Trophoblast cell (in vitro differentiated cells and primary cell): ENCODE results near the gene IL17RE.

Source experiments
- DNase-seq, 2 donors: peaks; one replicate each; pipeline ENCODE4 v3.0.0-alpha.2; 2016
- H2AFZ ChIP-seq: 2 replicates; pipeline ENCODE4 v1.6.1; 2013; ENCODE audit warnings: low read length, moderate library complexity, mild to moderate bottlenecking; ENCODE audit not compliant: insufficient read depth, poor library complexity
- H2AK5ac ChIP-seq: 2 replicates; pipeline ENCODE4 v1.6.1; 2013; ENCODE audit warnings: mild to moderate bottlenecking, low read length
- H2BK120ac ChIP-seq: 2 replicates; pipeline ENCODE4 v1.6.1; 2013; ENCODE audit warnings: low read length, mild to moderate bottlenecking, moderate library complexity; ENCODE audit not compliant: insufficient read depth, poor library complexity
- H2BK12ac ChIP-seq: 2 replicates; pipeline ENCODE4 v1.6.1; 2013; ENCODE audit warnings: mild to moderate bottlenecking, low read length, moderate library complexity
- H2BK5ac ChIP-seq: 2 replicates; pipeline ENCODE4 v1.6.1; 2013; ENCODE audit warnings: low read length, low read depth, moderate library complexity, mild to moderate bottlenecking; ENCODE audit not compliant: poor library complexity
- H3K14ac ChIP-seq: 2 replicates; pipeline ENCODE4 v1.6.1; 2013; ENCODE audit warnings: mild to moderate bottlenecking, low read length
- H3K18ac ChIP-seq: 2 replicates; pipeline ENCODE4 v1.6.1; 2013; ENCODE audit warnings: mild to moderate bottlenecking, low read length
- H3K23ac ChIP-seq: 2 replicates; pipeline ENCODE4 v1.6.1; 2013; ENCODE audit warnings: low read length
- H3K27ac ChIP-seq: 2 replicates; pipeline ENCODE4 v1.5.1; 2013; ENCODE audit warnings: low read depth, mild to moderate bottlenecking, inconsistent platforms, low read length, moderate library complexity
- H3K27me3 ChIP-seq: 2 replicates; pipeline ENCODE4 v1.6.1; 2013; ENCODE audit warnings: inconsistent platforms, mild to moderate bottlenecking, low read length, moderate library complexity; ENCODE audit not compliant: insufficient read depth
- H3K36me3 ChIP-seq, 2 experiments: 1 replicate in 1 of 2; 2 replicates in 1 of 2; pipeline ENCODE4 v1.6.1; 2013; ENCODE audit warnings: low read length in 2 of 2, mild to moderate bottlenecking in 2 of 2, moderate library complexity in 1 of 2; ENCODE audit not compliant: insufficient read depth in 2 of 2, control insufficient read depth in 1 of 2
- H3K4ac ChIP-seq: 2 replicates; pipeline ENCODE4 v1.6.1; 2013; ENCODE audit warnings: low read depth, mild to moderate bottlenecking, low read length, moderate library complexity
- H3K4me1 ChIP-seq, 2 experiments: 1 replicate in 1 of 2; 2 replicates in 1 of 2; pipeline ENCODE4 v1.6.1; 2013; ENCODE audit warnings: low read length in 2 of 2, mild to moderate bottlenecking in 2 of 2, moderate library complexity in 1 of 2; ENCODE audit not compliant: insufficient read depth in 2 of 2, control insufficient read depth in 1 of 2
- H3K4me2 ChIP-seq: 2 replicates; pipeline ENCODE4 v1.6.1; 2013; ENCODE audit warnings: inconsistent platforms, mild to moderate bottlenecking, low read length, moderate library complexity
- H3K4me3 ChIP-seq: 2 replicates; pipeline ENCODE4 v1.5.1; 2013; ENCODE audit warnings: mild to moderate bottlenecking, low read depth, low read length, inconsistent platforms
- H3K79me1 ChIP-seq: one replicate; pipeline ENCODE4 v1.6.1; 2013; ENCODE audit warnings: low read length
- H3K79me2 ChIP-seq: 2 replicates; pipeline ENCODE4 v1.6.1; 2013; ENCODE audit warnings: low read length, mild to moderate bottlenecking; ENCODE audit not compliant: control insufficient read depth, insufficient read depth, poor library complexity
- H3K9ac ChIP-seq: 2 replicates; pipeline ENCODE4 v1.6.1; 2013; ENCODE audit warnings: mild to moderate bottlenecking, low read length
- H3K9me3 ChIP-seq: 2 replicates; pipeline ENCODE4 v1.6.1; 2013; ENCODE audit warnings: low read depth, mild to moderate bottlenecking, control low read depth, inconsistent platforms, low read length; ENCODE audit not compliant: insufficient read depth
- H4K12ac ChIP-seq: 2 replicates; pipeline ENCODE4 v1.6.1; 2013; ENCODE audit warnings: low read depth, mild to moderate bottlenecking, low read length, moderate library complexity
- H4K8ac ChIP-seq: 2 replicates; pipeline ENCODE4 v1.6.1; 2013; ENCODE audit warnings: low read depth, mild to moderate bottlenecking, low read length, moderate library complexity
- H4K91ac ChIP-seq: one replicate; pipeline ENCODE4 v1.6.1; 2013; ENCODE audit warnings: low read depth, mild to moderate bottlenecking, low read length, moderate library complexity
- WGBS: extraction: QIAGEN DNeasy Blood & Tissue Kit; methylation state at CpG from one replicate; pipeline ENCODE4 v1.1.7; 2013; ENCODE audit warnings: missing lambda C conversion rate; ENCODE audit not compliant: insufficient read length, insufficient coverage; ENCODE audit errors: extremely low coverage; 5-methylcytosine and 5-hydroxymethylcytosine counted together

IL17RE gene

DNA sequence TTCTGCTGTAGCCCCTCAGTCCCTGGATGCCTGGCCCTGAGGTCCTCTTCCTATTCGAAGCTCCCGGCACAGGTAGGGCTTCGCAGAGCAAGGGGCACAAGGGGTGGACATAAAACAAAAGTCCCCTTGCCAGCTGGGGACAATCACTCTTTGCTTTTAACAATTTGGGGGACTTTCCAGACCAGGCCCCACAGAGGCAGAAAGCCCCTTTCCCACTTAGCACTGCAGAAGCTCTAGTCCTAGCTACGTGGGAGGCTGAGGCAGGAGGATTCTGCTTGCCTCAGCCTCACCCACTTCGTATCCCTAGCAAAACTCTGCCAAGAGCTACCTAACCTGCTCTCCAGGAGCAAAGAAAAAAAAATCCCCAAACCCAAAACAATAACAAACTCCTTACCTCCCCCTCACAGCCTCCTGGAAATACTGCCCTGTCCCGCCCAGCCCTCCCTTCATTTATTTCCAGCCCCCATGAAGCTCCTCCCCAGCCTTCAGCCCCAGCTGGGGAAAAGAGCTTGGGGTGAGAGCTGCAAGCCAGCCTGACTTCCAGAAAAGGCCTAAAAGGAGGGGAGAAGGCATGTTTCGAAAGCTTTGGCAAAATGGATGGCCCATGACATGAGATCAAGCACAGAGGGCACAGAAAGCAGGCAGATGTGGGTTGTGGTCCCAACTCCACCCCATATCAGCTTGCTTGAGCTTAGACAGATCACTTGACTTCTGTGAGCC lies 22.7 kb upstream of the IL17RE start, which contains the start of gene CIDEC:
TSS of gene CIDEC (minus strand) at position 424 of the 720 bp plus-strand sequence. CDS start 1,767 bp downstream, outside the sequence.
- Histone ChIP-seq H3K4me3 (no peak within 1 kb of the TSS), H4K8ac (no peak within 1 kb of the TSS), H2AK5ac (no peak within 1 kb of the TSS), H2AFZ (no peak within 1 kb of the TSS), H3K9ac (no peak within 1 kb of the TSS), H2BK120ac (no peak within 1 kb of the TSS), H3K27me3 (no peaks in the 10 kb centered on the region), H3K23ac (no peak within 1 kb of the TSS), H2BK12ac (no peak within 1 kb of the TSS), H4K91ac (no peak within 1 kb of the TSS), H3K14ac (no peak within 1 kb of the TSS), H3K4ac (no peak within 1 kb of the TSS), H4K12ac (no peak within 1 kb of the TSS), H3K79me1 (peaks cover 7% of the 10 kb centered on the region), H3K79me2 (no peaks in the 10 kb centered on the region), H3K9me3 (no peaks in the 10 kb centered on the region), H3K36me3 (no peaks in the 10 kb centered on the region), H3K4me2 (no peak within 1 kb of the TSS), H3K4me1 (peaks cover 0 to 6% of the 10 kb centered on the region in 2 experiments), H3K18ac (no peak within 1 kb of the TSS), H2BK5ac (no peak within 1 kb of the TSS), H3K27ac (no peak within 1 kb of the TSS)
- DNase-seq: no peak
- WGBS: no CpG with 5 or more reads among the region's 7 CpGs

DNA sequence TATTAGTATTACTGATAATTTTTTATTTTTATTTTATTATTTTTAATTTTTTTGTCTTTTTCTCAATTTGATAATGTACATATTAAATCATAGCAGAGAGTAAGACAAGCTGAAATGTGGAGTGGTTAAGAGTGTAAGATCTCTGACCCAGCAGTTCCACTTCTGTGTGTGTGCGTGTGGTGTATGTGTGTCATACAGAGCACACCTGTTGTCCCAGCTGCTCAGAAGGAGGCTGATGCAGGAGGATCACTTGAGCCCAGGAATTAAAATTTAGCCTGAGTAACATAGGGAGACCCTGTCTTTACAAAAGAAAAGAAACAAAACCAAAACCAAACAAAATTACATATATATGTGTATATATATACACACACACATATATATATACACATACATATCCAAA lies 21.2 kb upstream of the IL17RE start:
- H3K79me1 ChIP-seq: peaks cover 9% of the 10 kb centered on the region
- no peaks in the 10 kb centered on the region for H3K36me3 ChIP-seq
- H3K79me2 ChIP-seq: no peaks in the 10 kb centered on the region
- H3K4me1 ChIP-seq: peaks cover 0 to 6% of the 10 kb centered on the region in 2 experiments
- no peak overlapping the region for H3K9ac ChIP-seq
- H3K27ac ChIP-seq: no peak overlapping the region
- H4K8ac ChIP-seq: no peak overlapping the region
- H3K23ac ChIP-seq: no peak overlapping the region
- no peak overlapping the region for H2BK12ac ChIP-seq
- H4K91ac ChIP-seq: no peak overlapping the region
- DNase-seq: no peak
- H2BK120ac ChIP-seq: no peak overlapping the region
- no peak overlapping the region for H4K12ac ChIP-seq
- no peak overlapping the region for H2BK5ac ChIP-seq
- no peaks in the 10 kb centered on the region for H3K9me3 ChIP-seq
- no peaks in the 10 kb centered on the region for H3K27me3 ChIP-seq
- no peak overlapping the region for H3K14ac ChIP-seq
- H3K4me2 ChIP-seq: no peak overlapping the region
- no peak overlapping the region for H2AK5ac ChIP-seq
- no peak overlapping the region for H3K4me3 ChIP-seq
- H2AFZ ChIP-seq: no peak overlapping the region
- no CpG with 5 or more reads among the region's 1 CpG for WGBS
- no peak overlapping the region for H3K4ac ChIP-seq
- no peak overlapping the region for H3K18ac ChIP-seq

DNA sequence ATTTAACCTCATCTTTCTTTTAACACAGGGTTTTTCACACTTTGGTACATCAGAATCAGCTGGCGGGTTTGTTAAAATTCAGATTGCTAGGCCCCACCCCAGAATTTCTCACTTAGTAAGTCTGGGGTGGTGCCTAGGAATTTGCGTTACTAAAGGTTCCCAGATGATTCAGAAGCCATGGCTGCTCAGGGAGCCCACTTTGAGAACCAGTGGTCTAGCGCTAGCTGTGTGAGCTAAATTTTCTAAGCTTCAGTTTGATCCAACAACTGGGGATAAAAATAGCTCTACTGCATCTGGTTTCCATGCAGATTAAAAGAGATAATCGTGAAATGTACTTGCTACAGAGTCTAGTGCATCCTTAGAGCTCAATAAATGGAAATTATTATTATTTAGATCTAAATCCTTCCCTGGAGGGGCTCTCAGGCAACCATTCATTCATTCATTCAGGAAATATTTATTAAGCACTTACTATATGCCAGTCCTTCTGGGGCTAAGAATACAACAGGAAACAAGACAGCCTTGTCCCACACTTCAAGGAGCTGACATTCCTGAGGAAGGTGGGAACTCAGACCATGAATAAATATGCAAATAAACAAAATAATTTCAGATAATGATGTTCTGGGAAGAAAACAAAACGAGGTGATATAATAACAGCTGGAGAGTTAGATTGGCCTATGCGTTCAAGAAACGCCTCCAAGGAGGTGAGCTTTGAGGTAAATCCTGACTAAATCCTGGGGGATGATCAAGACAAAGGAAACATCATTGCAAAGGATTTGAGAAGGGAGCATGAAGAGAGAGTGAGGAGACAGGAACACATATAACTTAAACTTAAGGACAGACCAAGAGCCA lies 18.7 kb upstream of the IL17RE start:
- Histone ChIP-seq H3K79me2 (no peaks in the 10 kb centered on the region), H3K9ac (no peak overlapping the region), H2AFZ (no peak overlapping the region), H3K4me1 (peaks cover 0 to 6% of the 10 kb centered on the region in 2 experiments), H2BK120ac (peak overlapping the region; percentile 94), H3K79me1 (peaks cover 9% of the 10 kb centered on the region), H3K27me3 (no peaks in the 10 kb centered on the region), H4K91ac (peak overlapping the region; percentile 76), H3K36me3 (no peaks in the 10 kb centered on the region), H3K27ac (peak overlapping the region; percentile 92), H2AK5ac (no peak overlapping the region), H4K8ac (peak overlapping the region; percentile 29), H2BK12ac (peak overlapping the region; percentile 50), H3K4ac (no peak overlapping the region), H3K14ac (peak overlapping the region; percentile 53), H3K23ac (no peak overlapping the region), H2BK5ac (peak overlapping the region; percentile 94), H3K9me3 (no peaks in the 10 kb centered on the region), H4K12ac (no peak overlapping the region), H3K4me2 (no peak overlapping the region), H3K18ac (no peak overlapping the region), H3K4me3 (no peak overlapping the region)
- no CpG with 5 or more reads among the region's 7 CpGs for WGBS
- peak in 1 of 2 donors; percentile 23 for DNase-seq

DNA sequence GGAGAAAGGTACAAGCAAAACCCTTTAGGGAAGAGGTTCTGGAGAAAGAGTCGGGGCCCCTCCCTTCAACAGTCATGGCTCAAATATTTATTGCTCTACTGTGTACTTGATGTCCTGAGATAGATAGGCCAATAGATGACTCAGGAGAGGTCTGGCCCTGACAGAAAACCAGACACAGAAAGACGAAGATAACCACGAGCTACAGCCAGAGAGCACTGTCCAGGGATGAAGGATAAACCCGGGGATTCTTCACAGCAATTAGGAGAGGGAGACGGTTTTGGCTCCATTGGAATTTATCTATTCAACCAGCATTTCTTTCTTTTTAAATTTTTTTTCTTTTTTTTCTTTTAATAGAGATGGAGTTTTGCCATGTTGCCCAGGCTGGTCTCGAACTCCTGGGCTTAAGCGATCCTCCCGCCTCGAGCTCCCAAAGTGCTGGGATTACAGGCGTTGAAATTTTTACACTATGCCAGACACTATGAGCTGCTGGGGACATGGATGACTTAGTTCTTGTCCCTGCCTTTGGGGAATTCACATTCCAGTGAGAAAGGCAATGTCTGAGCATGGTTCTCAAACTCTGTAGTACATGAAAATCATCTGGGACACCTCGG lies 18.0 kb upstream of the IL17RE start:
- H3K79me1 ChIP-seq: peaks cover 9% of the 10 kb centered on the region
- DNase-seq: peak; percentile 75 to 87
- H3K9me3 ChIP-seq: no peaks in the 10 kb centered on the region
- H3K4me1 ChIP-seq: peaks cover 0 to 6% of the 10 kb centered on the region in 2 experiments
- no peak overlapping the region for H3K14ac ChIP-seq
- H3K18ac ChIP-seq: no peak overlapping the region
- whole genome bisulfite sequencing: no CpG with 5 or more reads among the region's 11 CpGs
- H3K27me3 ChIP-seq: no peaks in the 10 kb centered on the region
- H2BK12ac ChIP-seq: peak overlapping the region; percentile 63
- H3K36me3 ChIP-seq: no peaks in the 10 kb centered on the region
- H2AFZ ChIP-seq: no peak overlapping the region
- H3K4me3 ChIP-seq: no peak overlapping the region
- H2BK120ac ChIP-seq: peak overlapping the region; percentile 63
- peak overlapping the region; percentile 92 for H3K27ac ChIP-seq
- H3K79me2 ChIP-seq: no peaks in the 10 kb centered on the region
- peak overlapping the region; percentile 53 for H3K4ac ChIP-seq
- H4K8ac ChIP-seq: peak overlapping the region; percentile 33
- H2AK5ac ChIP-seq: no peak overlapping the region
- no peak overlapping the region for H3K9ac ChIP-seq
- H3K4me2 ChIP-seq: no peak overlapping the region
- H2BK5ac ChIP-seq: peak overlapping the region; percentile 80
- H3K23ac ChIP-seq: no peak overlapping the region
- H4K91ac ChIP-seq: peak overlapping the region; percentile 65
- no peak overlapping the region for H4K12ac ChIP-seq
